Epithelial cell of esophagus (primary cell): Measurements from ENCODE around the gene USHBP1.

Source experiments
- DNase-seq: peaks from one replicate; pipeline ENCODE4 v3.0.0; 2010; ENCODE audit warnings: low read depth
- H3K4me3 ChIP-seq: 2 replicates; pipeline ENCODE4 v1.5.1; 2011; ENCODE audit warnings: mild to moderate bottlenecking, low read length, control low read depth
- TF ChIP-seq, protein P1 (sequence below): IDR thresholded peaks from 2 replicates; pipeline ENCODE4 v1.5.1; 2011; ENCODE audit warnings: low read depth, mild to moderate bottlenecking, low read length, control low read depth, inconsistent platforms; ENCODE audit not compliant: insufficient read depth; ENCODE audit errors: missing control alignments

The USHBP1 gene

DNA sequence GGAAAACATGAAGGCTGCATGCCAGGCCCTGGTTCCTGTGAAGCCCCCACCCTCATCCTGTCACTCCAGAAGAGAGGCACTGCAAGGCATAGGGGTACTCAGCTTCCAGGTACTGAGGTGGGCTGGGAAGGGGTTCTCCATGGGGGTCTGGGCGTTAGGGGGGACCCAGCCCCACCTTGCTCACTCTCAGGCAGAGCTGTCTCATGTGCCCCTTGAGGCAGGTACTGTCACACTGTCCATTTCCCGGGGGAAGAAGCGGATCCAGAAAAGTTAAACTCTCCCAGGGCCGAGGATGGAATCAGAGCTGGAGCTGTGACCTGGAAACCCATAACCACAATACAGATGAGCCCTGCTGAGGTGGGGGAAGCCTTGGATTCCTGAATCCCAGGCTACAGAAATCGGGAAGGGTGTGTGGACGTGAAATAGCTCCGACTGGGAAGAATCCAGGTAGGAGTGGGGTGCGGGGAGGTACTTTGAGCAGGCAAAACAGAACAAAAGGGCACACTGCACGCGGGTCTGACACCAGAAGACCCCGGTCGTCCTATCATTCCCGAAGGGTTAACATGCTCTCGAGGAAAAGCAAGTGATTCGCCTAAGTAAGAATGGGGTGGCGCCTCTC is 49.9 kb downstream of the USHBP1 start:
- TF ChIP-seq, protein P1, sequence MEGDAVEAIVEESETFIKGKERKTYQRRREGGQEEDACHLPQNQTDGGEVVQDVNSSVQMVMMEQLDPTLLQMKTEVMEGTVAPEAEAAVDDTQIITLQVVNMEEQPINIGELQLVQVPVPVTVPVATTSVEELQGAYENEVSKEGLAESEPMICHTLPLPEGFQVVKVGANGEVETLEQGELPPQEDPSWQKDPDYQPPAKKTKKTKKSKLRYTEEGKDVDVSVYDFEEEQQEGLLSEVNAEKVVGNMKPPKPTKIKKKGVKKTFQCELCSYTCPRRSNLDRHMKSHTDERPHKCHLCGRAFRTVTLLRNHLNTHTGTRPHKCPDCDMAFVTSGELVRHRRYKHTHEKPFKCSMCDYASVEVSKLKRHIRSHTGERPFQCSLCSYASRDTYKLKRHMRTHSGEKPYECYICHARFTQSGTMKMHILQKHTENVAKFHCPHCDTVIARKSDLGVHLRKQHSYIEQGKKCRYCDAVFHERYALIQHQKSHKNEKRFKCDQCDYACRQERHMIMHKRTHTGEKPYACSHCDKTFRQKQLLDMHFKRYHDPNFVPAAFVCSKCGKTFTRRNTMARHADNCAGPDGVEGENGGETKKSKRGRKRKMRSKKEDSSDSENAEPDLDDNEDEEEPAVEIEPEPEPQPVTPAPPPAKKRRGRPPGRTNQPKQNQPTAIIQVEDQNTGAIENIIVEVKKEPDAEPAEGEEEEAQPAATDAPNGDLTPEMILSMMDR: no peak
- no peak for DNase-seq
- H3K4me3 ChIP-seq: peak overlapping the region; percentile 75

DNA sequence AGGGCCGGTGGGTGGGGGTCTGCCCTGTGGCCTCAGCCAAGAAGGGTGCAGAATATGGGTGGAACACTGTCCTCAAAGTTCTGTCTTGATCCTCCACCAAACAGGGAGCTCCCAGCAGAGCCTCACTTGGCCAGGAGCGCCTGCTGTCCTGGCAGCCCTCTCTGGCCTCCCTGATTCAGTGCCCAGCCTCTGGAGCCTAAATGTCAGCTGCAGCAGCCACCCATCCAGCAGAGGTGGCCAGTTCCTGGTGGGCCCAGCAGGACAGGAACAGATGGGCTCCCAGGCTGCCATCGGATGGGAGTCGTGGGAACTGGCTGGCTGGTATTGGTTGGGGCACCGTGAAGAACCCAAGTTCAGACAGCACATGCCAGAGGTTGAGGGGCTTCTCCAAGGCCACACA is 51.2 kb downstream of the USHBP1 start:
- TF ChIP-seq, protein P1: no peak
- no peak overlapping the region for H3K4me3 ChIP-seq

DNA sequence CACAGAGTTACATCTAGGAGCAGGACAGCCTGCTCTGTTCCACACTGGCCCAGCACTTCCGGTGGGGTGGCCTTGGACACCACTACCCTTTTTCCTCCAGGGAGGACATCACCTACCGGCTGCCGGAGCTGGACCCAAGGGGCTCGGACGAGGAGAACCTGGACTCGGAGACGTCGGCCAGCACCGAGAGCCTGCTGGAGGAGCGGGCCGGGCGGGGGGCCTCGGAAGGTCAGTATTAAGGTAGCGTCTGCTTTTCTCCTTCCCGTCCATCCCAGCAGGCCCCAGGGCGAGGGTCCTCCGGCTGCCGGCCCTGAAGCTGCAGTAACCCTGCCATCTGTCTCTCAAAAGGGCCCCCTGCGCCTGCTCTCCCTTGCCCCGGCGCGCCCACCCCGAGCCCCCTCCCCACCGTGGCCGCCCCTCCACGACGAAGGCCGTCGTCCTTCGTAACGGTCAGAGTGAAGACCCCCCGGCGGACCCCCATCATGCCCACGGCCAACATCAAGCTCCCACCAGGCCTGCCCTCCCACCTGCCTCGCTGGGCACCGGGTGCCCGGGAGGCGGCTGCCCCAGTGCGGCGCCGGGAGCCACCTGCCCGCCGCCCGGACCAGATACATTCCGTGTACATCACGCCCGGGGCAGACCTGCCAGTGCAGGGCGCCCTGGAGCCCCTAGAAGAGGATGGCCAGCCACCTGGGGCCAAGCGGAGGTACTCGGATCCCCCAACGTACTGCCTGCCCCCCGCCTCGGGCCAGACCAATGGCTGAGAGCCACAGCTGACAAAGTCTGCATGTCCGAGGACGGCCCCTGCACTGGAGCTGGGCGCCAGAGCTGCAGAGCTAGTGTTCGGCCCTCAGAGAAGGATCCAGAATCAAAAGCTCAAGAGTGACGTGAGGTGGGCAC is 52.7 kb downstream of the USHBP1 start:
- DNase-seq: no peak
- TF ChIP-seq, protein P1: no peak
- H3K4me3 ChIP-seq: no peak overlapping the region

More for the DNA sequence above, 51.2 kb downstream of the USHBP1 start:
- DNase-seq: no peak

DNA sequence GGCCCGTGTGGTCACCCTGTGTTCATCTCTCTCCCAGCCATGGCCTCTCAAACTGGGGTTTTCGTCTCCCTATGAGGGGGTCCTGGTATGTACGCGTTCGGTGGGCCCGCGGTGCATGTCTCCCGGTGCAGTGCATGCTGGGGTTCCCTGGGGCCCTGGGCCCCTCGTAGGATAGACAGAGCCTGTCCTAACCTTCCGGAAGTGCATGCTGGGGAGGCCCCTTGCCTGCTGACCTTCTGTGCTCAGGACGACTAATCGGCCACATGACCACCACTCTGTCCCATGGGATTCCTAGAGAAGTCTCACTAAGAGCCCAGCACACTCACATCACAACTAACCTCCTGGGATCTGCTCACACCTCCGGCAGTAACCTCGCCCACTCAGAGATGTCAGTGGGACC is 54.2 kb downstream of the USHBP1 start:
- no peak overlapping the region for H3K4me3 ChIP-seq
- no peak for DNase-seq
- TF ChIP-seq, protein P1: no peak

DNA sequence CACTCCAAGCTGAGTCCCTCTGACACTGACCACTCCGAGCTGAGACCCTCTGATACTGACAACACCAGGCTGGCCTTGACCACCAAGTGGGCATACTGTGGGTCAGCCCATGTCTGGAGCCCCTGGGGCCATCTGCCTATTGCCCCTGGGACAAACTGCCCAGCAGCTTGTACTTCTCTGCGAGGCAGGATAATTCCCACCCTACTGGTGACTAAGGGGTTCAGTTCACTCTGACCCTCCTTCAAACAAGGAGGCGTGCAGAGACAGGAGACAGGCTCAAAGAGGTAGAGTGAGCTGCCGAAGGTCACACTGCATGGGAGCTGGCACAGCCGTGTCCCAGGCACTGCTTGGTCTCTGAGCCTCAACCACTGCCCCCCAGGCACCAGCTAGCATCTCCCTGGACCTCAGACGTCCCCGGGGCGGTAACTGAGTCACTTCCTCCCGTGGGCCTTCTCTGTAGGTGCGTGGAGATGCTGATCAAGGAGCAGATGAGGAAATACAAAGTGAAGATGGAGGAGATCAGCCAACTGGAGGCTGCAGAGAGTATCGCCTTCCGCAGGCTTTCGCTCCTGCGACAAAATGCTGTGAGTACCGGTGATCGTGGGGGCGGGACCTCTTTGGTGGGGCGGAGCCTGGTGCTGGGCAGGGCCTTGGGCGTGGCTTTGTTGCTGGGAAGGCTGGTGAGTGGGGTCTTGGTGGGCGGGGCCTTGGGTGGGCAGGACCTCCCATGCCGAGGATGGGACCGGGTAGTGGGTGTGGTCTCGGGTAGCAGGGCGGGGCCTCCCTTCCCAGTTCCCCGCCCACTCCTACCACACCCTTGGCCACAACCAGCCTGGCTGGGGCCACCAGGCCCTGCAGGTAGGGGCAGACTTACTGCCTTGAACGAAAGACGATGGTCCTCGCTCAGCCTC is 55.2 kb downstream of the USHBP1 start:
- peak; percentile 38 for DNase-seq
- TF ChIP-seq, protein P1: no peak
- no peak overlapping the region for H3K4me3 ChIP-seq

DNA sequence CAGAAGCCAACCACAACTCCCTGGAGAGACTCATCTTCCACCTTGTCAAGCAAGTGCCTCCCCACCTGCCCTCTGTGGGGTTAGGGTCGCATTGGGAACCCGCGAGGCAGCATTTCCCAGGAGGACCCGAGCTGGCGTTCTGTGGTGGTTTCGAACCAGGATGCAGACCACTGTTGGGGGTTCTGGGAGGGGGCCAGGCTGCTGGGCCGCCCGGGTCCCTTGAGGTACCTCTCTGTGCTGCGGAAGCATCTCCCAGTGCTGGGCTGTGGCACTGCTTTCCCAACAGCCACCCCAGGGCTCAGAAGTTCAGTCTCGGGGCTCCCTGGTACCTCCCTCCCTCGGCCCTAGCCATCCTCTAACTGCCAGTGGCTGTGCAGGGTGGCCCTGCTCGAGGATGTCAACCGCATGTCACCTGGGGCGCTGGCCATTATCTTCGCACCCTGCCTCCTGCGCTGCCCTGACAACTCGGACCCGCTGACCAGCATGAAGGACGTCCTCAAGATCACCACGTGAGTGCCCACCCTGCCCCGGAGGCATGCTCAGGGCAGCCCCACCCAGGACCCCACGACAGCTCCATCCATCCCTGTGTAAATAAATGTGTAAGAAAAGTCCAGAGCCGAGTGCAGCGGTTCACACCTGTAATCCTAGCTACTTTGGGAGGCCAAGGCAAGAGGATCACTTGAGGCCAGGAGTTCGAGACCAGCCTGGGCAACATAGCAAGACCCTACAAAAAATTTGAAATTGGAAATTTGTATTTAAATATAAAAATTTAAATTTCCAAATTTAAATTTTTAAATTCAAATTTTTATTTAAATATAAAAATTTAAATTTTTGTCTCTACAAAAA is 57.6 kb downstream of the USHBP1 start:
- no peak overlapping the region for H3K4me3 ChIP-seq
- TF ChIP-seq, protein P1: no peak
- DNase-seq: no peak
